ENCODE measurements around the gene CCL26.

DNA sequence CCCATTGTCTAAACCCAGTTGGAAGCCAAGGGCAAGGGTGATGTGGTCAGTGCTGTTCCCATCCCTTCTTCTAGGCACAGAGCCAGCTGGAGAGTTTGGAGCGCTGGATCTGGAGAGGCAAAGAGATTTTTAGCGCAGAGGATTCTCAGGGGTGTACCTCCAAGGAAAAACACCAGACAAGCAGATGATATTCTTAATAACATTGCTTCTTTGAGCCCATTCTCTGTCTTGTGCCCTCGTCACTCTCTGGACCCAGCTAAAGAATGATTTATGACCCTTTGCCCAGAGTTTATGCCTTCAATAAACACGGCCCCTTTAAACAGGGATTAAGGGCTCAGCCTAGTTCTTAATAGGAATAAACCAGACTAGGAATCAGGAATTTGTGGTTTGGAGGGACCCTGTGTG, 28.6 kb downstream of the CCL26 start:
- TF ChIP-seq, protein P1, sequence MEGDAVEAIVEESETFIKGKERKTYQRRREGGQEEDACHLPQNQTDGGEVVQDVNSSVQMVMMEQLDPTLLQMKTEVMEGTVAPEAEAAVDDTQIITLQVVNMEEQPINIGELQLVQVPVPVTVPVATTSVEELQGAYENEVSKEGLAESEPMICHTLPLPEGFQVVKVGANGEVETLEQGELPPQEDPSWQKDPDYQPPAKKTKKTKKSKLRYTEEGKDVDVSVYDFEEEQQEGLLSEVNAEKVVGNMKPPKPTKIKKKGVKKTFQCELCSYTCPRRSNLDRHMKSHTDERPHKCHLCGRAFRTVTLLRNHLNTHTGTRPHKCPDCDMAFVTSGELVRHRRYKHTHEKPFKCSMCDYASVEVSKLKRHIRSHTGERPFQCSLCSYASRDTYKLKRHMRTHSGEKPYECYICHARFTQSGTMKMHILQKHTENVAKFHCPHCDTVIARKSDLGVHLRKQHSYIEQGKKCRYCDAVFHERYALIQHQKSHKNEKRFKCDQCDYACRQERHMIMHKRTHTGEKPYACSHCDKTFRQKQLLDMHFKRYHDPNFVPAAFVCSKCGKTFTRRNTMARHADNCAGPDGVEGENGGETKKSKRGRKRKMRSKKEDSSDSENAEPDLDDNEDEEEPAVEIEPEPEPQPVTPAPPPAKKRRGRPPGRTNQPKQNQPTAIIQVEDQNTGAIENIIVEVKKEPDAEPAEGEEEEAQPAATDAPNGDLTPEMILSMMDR (conservative IDR thresholded peaks at IDR 0.05; ENCODE audit: low read length): no peak
- TF ChIP-seq EZH2phosphoT487 (IDR thresholded peaks at IDR 0.05; ENCODE audit: borderline replicate concordance, low read depth, low read length): no peak
